K562 treated with DMSO at 1 percent for 4 hours (cell line): ENCODE measurements around the gene C22orf31. TPM values are rescaled to one million over a fixed set of nuclear protein-coding genes. Genes with fewer than 3 reads are reported as not detected.

Experiments
- total RNA-seq: library from RNA; unstranded; fragments of 300-600 nt; gene quantifications from 2 replicates; pipeline ENCODE4 v1.2.3, GENCODE V29; 2022; ENCODE audit not compliant: insufficient read depth

The C22orf31 gene
- not detected in 2 replicates for total RNA-seq

GRCh38 chr22:29061773-29062172 lies at the start of gene C22orf31:
Gene C22orf31, minus strand, starts transcription at chr22:29061831. Its CDS starts 39 bp downstream, at chr22:29061792.

GRCh38 chr22:29072979-29073617 lies 11.5 kb upstream of the C22orf31 start, which contains the start of gene KREMEN1:
Gene KREMEN1, plus strand, starts transcription at chr22:29073035. Its CDS starts 96 bp downstream, at chr22:29073131.

Other genes with a start within 250 kb of the C22orf31 start
- gene ZNRF3, start 178.3 kb downstream of the C22orf31 start, total RNA-seq: 1.0 and 1.2 TPM in 2 replicates
- gene KREMEN1, start 11.2 kb upstream of the C22orf31 start, total RNA-seq: 15.6 and 26.1 TPM in 2 replicates
- 77.5 and 98.7 TPM in 2 replicates for gene EMID1, start 144.1 kb upstream of the C22orf31 start, total RNA-seq
- gene RHBDD3, start 206.2 kb upstream of the C22orf31 start, total RNA-seq: 37.8 and 39.9 TPM in 2 replicates
- gene EWSR1, start 206.4 kb upstream of the C22orf31 start, total RNA-seq: 173 and 192 TPM in 2 replicates
- gene GAS2L1, start 244.8 kb upstream of the C22orf31 start, total RNA-seq: 17.3 and 21.5 TPM in 2 replicates